WTC11 (cell line): Measurements from ENCODE around the gene MRPL23. TPM values are rescaled to one million over a fixed set of nuclear protein-coding genes. Genes with fewer than 3 reads are reported as not detected.

ENCODE experiments used
- ATAC-seq: fragments of 200-7000 bp; cut with Tn5 transposase; 2 replicates; pipeline ENCODE4 v1.10.0; 2021; ENCODE audit warnings: mild to moderate bottlenecking, moderate library complexity
- CTCF ChIA-PET: fragments of 300-600 bp; sonication (Branson Sonifier 250); formaldehyde crosslinking; loops from one replicate; lab custom pipeline; 2021; ENCODE audit warnings: antibody characterized with exemption; lab: Charles Lee
- POLR2A ChIA-PET: fragments of 350-600 bp; sonication (Branson Sonifier 250); formaldehyde crosslinking; loops from one replicate; lab custom pipeline; 2021; ENCODE audit warnings: antibody characterized with exemption; lab: Charles Lee
- DNase-seq: peaks from one replicate; pipeline ENCODE4 v3.0.0; 2021; ENCODE audit warnings: low spot score
- H3K27ac Mint-ChIP-seq: 2 replicates; pipeline ENCODE4 v1.8.0; 2021; ENCODE audit warnings: mixed read lengths
- H3K27me3 Mint-ChIP-seq: 2 replicates; pipeline ENCODE4 v1.8.0; 2021; ENCODE audit warnings: low read depth, mild to moderate bottlenecking, moderate library complexity, mixed read lengths
- H3K36me3 Mint-ChIP-seq: 2 replicates; pipeline ENCODE4 v1.8.0; 2021; ENCODE audit warnings: mixed read lengths
- H3K4me1 Mint-ChIP-seq: 2 replicates; pipeline ENCODE4 v1.8.0; 2022; ENCODE audit warnings: mixed read lengths
- H3K4me3 Mint-ChIP-seq: 2 replicates; pipeline ENCODE4 v1.8.0; 2021; ENCODE audit warnings: mild to moderate bottlenecking, moderate library complexity, mixed read lengths
- H3K9me3 Mint-ChIP-seq: 2 replicates; pipeline ENCODE4 v1.8.0; 2021; ENCODE audit warnings: mixed read lengths
- EMX1 ChIP-seq: fragments of 250-450 bp; sonication (Bioruptor Pico); IDR thresholded peaks from 2 replicates; pipeline ENCODE4 v1.8.0; 2021; ENCODE audit warnings: mild to moderate bottlenecking
- FOXJ3 ChIP-seq: sonication (generic); formaldehyde crosslinking; IDR thresholded peaks from 2 replicates; pipeline ENCODE4 v1.9.0; 2021; ENCODE audit warnings: missing genetic modification reagents, mild to moderate bottlenecking, borderline replicate concordance
- FOXP1 ChIP-seq: sonication (generic); formaldehyde crosslinking; IDR thresholded peaks from 2 replicates; pipeline ENCODE4 v1.8.0; 2022; ENCODE audit warnings: missing genetic modification reagents, mild to moderate bottlenecking, moderate library complexity, borderline replicate concordance
- FOXP4 ChIP-seq: sonication (generic); formaldehyde crosslinking; IDR thresholded peaks from 2 replicates; pipeline ENCODE4 v1.8.0; 2022; ENCODE audit warnings: mild to moderate bottlenecking, missing genetic modification reagents
- GRHL2 ChIP-seq: fragments of 250-450 bp; sonication (Bioruptor Pico); IDR thresholded peaks from 2 replicates; pipeline ENCODE4 v1.8.0; 2022; ENCODE audit warnings: mild to moderate bottlenecking, moderate library complexity; ENCODE audit not compliant: insufficient replicate concordance, severe bottlenecking
- GTF2I ChIP-seq: fragments of 250-450 bp; sonication (Bioruptor Pico); conservative IDR thresholded peaks from 2 replicates; pipeline ENCODE4 v1.4.0; 2021; ENCODE audit warnings: mild to moderate bottlenecking
- HMGA2 ChIP-seq: fragments of 250-450 bp; sonication (Bioruptor Pico); IDR thresholded peaks from 2 replicates; pipeline ENCODE4 v1.4.0; 2021; ENCODE audit warnings: mild to moderate bottlenecking, moderate library complexity
- JAZF1 ChIP-seq: fragments of 250-450 bp; sonication (Bioruptor Pico); IDR thresholded peaks from 2 replicates; pipeline ENCODE4 v1.9.0; 2021; ENCODE audit warnings: moderate library complexity, mild to moderate bottlenecking, inconsistent platforms
- NR3C1 ChIP-seq: sonication (generic); formaldehyde crosslinking; conservative IDR thresholded peaks from 2 replicates; pipeline ENCODE4 v1.8.1; 2023; ENCODE audit warnings: low read depth, mild to moderate bottlenecking, missing genetic modification reagents
- RORB ChIP-seq: fragments of 250-450 bp; sonication (Bioruptor Pico); IDR thresholded peaks from 2 replicates; pipeline ENCODE4 v1.9.0; 2021; ENCODE audit warnings: mild to moderate bottlenecking
- SMAD4 ChIP-seq: sonication (generic); formaldehyde crosslinking; IDR thresholded peaks from 2 replicates; pipeline ENCODE4 v1.8.0; 2022; ENCODE audit warnings: mild to moderate bottlenecking, missing genetic modification reagents
- SP1 ChIP-seq: sonication (generic); formaldehyde crosslinking; conservative IDR thresholded peaks from 2 replicates; pipeline ENCODE4 v1.8.1; 2022; ENCODE audit warnings: missing genetic modification reagents
- STAT6 ChIP-seq: sonication (generic); formaldehyde crosslinking; conservative IDR thresholded peaks from 2 replicates; pipeline ENCODE4 v1.8.1; 2023; ENCODE audit warnings: mild to moderate bottlenecking, low read depth, missing genetic modification reagents, moderate library complexity
- USF2 ChIP-seq: sonication (generic); formaldehyde crosslinking; IDR thresholded peaks from 2 replicates; pipeline ENCODE4 v1.8.1; 2023; ENCODE audit warnings: mild to moderate bottlenecking, missing genetic modification reagents, moderate library complexity
- ZMAT4 ChIP-seq: fragments of 250-450 bp; sonication (Bioruptor Pico); IDR thresholded peaks from 2 replicates; pipeline ENCODE4 v1.9.0; 2021; ENCODE audit warnings: mild to moderate bottlenecking
- ZNF263 ChIP-seq: sonication (generic); formaldehyde crosslinking; IDR thresholded peaks from 2 replicates; pipeline ENCODE4 v1.8.1; 2022; ENCODE audit warnings: low read depth, mild to moderate bottlenecking, moderate library complexity, missing genetic modification reagents
- ZNF423 ChIP-seq: fragments of 250-450 bp; sonication (Bioruptor Pico); IDR thresholded peaks from 2 replicates; pipeline ENCODE4 v2.1.2; 2022; ENCODE audit warnings: mild to moderate bottlenecking, moderate library complexity
- ZSCAN18 ChIP-seq: fragments of 250-450 bp; sonication (Bioruptor Pico); IDR thresholded peaks from 2 replicates; pipeline ENCODE4 v2.1.2; 2022; ENCODE audit warnings: mild to moderate bottlenecking, moderate library complexity
- total RNA-seq: library from RNA; stranded (reverse); gene quantifications from 3 replicates; pipeline ENCODE4 v1.2.3, GENCODE V29; 2021
- TF ChIP-seq, protein P1 (sequence below): sonication (generic); formaldehyde crosslinking; IDR thresholded peaks from 2 replicates; pipeline ENCODE4 v1.8.1; 2023; ENCODE audit warnings: mild to moderate bottlenecking, missing genetic modification reagents, borderline replicate concordance
- TF ChIP-seq, protein P2 (sequence below): sonication (generic); formaldehyde crosslinking; IDR thresholded peaks from 2 replicates; pipeline ENCODE4 v1.8.1; 2022; ENCODE audit warnings: low read depth, mild to moderate bottlenecking, moderate library complexity, missing genetic modification reagents, borderline replicate concordance

The MRPL23 gene
- total RNA-seq, 1 experiment from 2014 or later = 73.0 TPM

DNA sequence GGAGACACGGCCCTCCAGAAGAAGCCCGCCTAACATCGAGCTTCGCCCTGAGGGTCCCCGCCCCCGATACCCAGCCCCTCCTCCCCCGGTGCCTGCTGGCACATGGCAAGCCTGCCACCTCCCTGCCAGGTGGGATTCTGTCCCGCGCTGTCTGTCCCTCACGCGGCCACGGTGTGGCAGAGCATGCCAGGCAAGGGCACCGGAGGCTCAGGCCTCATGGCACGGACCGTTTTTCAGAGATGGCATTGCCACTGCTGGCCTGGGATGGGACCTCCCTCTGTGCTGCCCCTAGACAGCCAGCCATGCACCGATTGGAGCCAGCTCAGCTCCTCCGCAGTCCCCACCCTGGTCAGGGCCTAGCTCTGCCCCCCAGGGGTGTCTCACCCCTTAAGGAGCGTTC is 19.4 kb downstream of the MRPL23 start:
- Mint-ChIP-seq H3K36me3 (no peaks in the 10 kb centered on the region), H3K27me3 (no peaks in the 10 kb centered on the region), H3K27ac (no peak overlapping the region), H3K4me1 (no peaks in the 10 kb centered on the region), H3K9me3 (no peaks in the 10 kb centered on the region), H3K4me3 (no peak overlapping the region)
- TF ChIP-seq USF2 (CRISPR knock-in tag) (no peak), SMAD4 (CRISPR knock-in tag) (no peak), GTF2I (CRISPR knock-in tag) (no peak), RORB (CRISPR knock-in tag) (no peak), GRHL2 (CRISPR knock-in tag) (no peak)
- TF ChIP-seq, protein P1, sequence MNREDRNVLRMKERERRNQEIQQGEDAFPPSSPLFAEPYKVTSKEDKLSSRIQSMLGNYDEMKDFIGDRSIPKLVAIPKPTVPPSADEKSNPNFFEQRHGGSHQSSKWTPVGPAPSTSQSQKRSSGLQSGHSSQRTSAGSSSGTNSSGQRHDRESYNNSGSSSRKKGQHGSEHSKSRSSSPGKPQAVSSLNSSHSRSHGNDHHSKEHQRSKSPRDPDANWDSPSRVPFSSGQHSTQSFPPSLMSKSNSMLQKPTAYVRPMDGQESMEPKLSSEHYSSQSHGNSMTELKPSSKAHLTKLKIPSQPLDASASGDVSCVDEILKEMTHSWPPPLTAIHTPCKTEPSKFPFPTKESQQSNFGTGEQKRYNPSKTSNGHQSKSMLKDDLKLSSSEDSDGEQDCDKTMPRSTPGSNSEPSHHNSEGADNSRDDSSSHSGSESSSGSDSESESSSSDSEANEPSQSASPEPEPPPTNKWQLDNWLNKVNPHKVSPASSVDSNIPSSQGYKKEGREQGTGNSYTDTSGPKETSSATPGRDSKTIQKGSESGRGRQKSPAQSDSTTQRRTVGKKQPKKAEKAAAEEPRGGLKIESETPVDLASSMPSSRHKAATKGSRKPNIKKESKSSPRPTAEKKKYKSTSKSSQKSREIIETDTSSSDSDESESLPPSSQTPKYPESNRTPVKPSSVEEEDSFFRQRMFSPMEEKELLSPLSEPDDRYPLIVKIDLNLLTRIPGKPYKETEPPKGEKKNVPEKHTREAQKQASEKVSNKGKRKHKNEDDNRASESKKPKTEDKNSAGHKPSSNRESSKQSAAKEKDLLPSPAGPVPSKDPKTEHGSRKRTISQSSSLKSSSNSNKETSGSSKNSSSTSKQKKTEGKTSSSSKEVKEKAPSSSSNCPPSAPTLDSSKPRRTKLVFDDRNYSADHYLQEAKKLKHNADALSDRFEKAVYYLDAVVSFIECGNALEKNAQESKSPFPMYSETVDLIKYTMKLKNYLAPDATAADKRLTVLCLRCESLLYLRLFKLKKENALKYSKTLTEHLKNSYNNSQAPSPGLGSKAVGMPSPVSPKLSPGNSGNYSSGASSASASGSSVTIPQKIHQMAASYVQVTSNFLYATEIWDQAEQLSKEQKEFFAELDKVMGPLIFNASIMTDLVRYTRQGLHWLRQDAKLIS = no peak
- TF ChIP-seq, protein P2, sequence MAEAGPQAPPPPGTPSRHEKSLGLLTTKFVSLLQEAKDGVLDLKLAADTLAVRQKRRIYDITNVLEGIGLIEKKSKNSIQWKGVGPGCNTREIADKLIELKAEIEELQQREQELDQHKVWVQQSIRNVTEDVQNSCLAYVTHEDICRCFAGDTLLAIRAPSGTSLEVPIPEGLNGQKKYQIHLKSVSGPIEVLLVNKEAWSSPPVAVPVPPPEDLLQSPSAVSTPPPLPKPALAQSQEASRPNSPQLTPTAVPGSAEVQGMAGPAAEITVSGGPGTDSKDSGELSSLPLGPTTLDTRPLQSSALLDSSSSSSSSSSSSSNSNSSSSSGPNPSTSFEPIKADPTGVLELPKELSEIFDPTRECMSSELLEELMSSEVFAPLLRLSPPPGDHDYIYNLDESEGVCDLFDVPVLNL (CRISPR knock-in tag) = no peak
- POLR2A ChIA-PET = no interaction called here
- DNase-seq = no peak
- no peak for ATAC-seq
- CTCF ChIA-PET = interaction anchor here (0.6 to 5.5 kb wide), 8 partner anchors 18 to 392 kb away, joined by 3 to 25 read pairs (median 3); no protein-coding TSS in a partner anchor

DNA sequence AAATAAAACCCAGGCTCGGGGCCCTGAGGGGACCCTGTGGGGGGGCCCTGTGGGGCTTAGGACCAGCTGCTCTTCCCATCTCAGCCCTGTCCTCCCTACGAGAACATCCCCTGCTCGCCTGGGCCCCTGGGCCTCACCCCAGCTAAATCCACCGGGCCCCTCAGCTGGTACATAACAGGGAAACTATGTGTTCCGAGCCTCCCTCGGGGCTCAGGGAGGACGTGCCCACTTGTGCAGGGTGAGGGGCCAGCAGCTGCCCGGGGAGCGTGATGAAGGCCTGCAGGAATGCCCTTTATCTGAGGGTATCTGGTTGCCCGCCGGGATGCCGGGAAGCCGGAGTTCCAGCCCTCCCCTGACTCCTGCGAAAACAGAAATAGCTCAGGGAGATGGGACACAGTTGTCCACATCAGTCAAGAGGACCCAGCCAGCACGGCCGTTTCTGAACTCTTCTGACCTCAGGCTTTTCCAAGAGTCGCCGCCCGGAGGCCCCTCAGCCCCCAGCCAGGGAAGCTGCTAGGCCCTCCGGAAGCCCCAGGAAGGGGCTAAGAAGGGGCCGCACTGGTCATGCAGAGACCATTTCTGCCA is 20.6 kb downstream of the MRPL23 start:
- no peaks in the 10 kb centered on the region for H3K4me1 Mint-ChIP-seq
- no peaks in the 10 kb centered on the region for H3K36me3 Mint-ChIP-seq
- POLR2A ChIA-PET = interaction anchor here (0.9 kb wide), 1 partner anchor 84 kb away, joined by 3 read pairs; no protein-coding TSS in a partner anchor
- CTCF ChIA-PET = interaction anchor here (0.8 to 5.5 kb wide), 7 partner anchors 13 to 274 kb away, joined by 3 to 25 read pairs (median 4); no protein-coding TSS in a partner anchor
- H3K9me3 Mint-ChIP-seq = no peaks in the 10 kb centered on the region
- no peak overlapping the region for H3K27ac Mint-ChIP-seq
- DNase-seq (no peak), ATAC-seq (no peak)
- no peak overlapping the region for H3K4me3 Mint-ChIP-seq
- no peaks in the 10 kb centered on the region for H3K27me3 Mint-ChIP-seq
- TF ChIP-seq FOXJ3 (CRISPR knock-in tag) (no peak), JAZF1 (CRISPR knock-in tag) (no peak), SP1 (CRISPR knock-in tag) (no peak), FOXP4 (no peak), STAT6 (CRISPR knock-in tag) (no peak), NR3C1 (CRISPR knock-in tag) (no peak), SMAD4 (CRISPR knock-in tag) (no peak), ZSCAN18 (CRISPR knock-in tag) (no peak), FOXP1 (CRISPR knock-in tag) (no peak), HMGA2 (CRISPR knock-in tag) (no peak), ZNF423 (CRISPR knock-in tag) (no peak), ZMAT4 (no peak), ZNF263 (CRISPR knock-in tag) (no peak), EMX1 (CRISPR knock-in tag) (no peak)
